K562 (cell line): ENCODE data around the gene ZEB2. TPM values are rescaled to one million over a fixed set of nuclear protein-coding genes. Genes with fewer than 3 reads are reported as not detected.

Source experiments
- ASH1L ChIP-seq: fragments of 450-650 bp; IDR thresholded peaks from 2 replicates; pipeline ENCODE4 v1.6.1; 2018; ENCODE audit warnings: borderline replicate concordance, mild to moderate bottlenecking, low read depth; ENCODE audit not compliant: partially characterized antibody
- CREM ChIP-seq: IDR thresholded peaks from 2 replicates; pipeline ENCODE4 v1.6.1; 2014; ENCODE audit warnings: antibody characterized with exemption, low read depth
- HLTF ChIP-seq: fragments of 450-650 bp; IDR thresholded peaks from 2 replicates; pipeline ENCODE4 v1.6.1; 2016
- NEUROD1 ChIP-seq: fragments of 150-350 bp; IDR thresholded peaks from 2 replicates; pipeline ENCODE4 v1.6.1; 2014; ENCODE audit warnings: borderline replicate concordance, low read length, low read depth; ENCODE audit not compliant: partially characterized antibody
- NFRKB ChIP-seq: fragments of 450-650 bp; IDR thresholded peaks from 2 replicates; pipeline ENCODE4 v1.6.1; 2016; ENCODE audit warnings: low read depth
- NR3C1 ChIP-seq: sonication (generic); formaldehyde crosslinking; IDR thresholded peaks from 2 replicates; pipeline ENCODE4 v1.8.1; 2022; ENCODE audit warnings: missing genetic modification reagents
- PRMT5 ChIP-seq: sonication (generic); formaldehyde crosslinking; IDR thresholded peaks from 2 replicates; pipeline ENCODE4 v1.5.0; 2020; ENCODE audit warnings: missing genetic modification reagents
- SOX6 ChIP-seq: fragments of 450-650 bp; IDR thresholded peaks from 2 replicates; pipeline ENCODE4 v1.6.1; 2014; ENCODE audit warnings: mild to moderate bottlenecking
- TFAP4 ChIP-seq: sonication (generic); formaldehyde crosslinking; IDR thresholded peaks from 2 replicates; pipeline ENCODE4 v1.8.0; 2022; ENCODE audit warnings: missing genetic modification reagents, mild to moderate bottlenecking, moderate library complexity, borderline replicate concordance
- ZC3H4 ChIP-seq: sonication (generic); formaldehyde crosslinking; IDR thresholded peaks from 2 replicates; pipeline ENCODE4 v1.9.0; 2021; ENCODE audit warnings: missing genetic modification reagents, borderline replicate concordance
- ZFP36 ChIP-seq: fragments of 150-350 bp; IDR thresholded peaks from 2 replicates; pipeline ENCODE4 v1.6.1; 2018; ENCODE audit warnings: low read length, low read depth; ENCODE audit not compliant: partially characterized antibody
- ZNF239 ChIP-seq: fragments of 250-450 bp; sonication (Bioruptor Pico); IDR thresholded peaks from 2 replicates; pipeline ENCODE4 v1.4.0; 2020; ENCODE audit warnings: mild to moderate bottlenecking
- ZNF253 ChIP-seq: fragments of 250-450 bp; sonication (Bioruptor Pico); conservative IDR thresholded peaks from 2 replicates; pipeline ENCODE4 v1.6.1; 2021; ENCODE audit warnings: mild to moderate bottlenecking
- ZNF644 ChIP-seq: fragments of 200-800 bp; sonication (Bioruptor generic); IDR thresholded peaks from 2 replicates; pipeline ENCODE4 v1.6.1; 2016; ENCODE audit warnings: low read depth, missing genetic modification characterization, missing compliant biosample characterization
- polyA plus RNA-seq, 8 experiments: library from polyadenylated mRNA; depleted of rRNA in 4 of 8; stranded (reverse) in 5 of 8; unstranded in 3 of 8; fragments of >200 nt; fragmentation: Nextera tagmentation in 2 of 8; fragmentation: Illumina TruSeq in 1 of 8; extraction: Ambion mirVana in 2 of 8; extraction: Trizol in 1 of 8; gene quantifications; 2 replicates each; pipeline versions ENCODE4 v1.2.1 to v1.2.3, GENCODE V29; 2011 to 2014; ENCODE audit warnings: inconsistent platforms in 1 of 8, missing spikeins in 1 of 8
- total RNA-seq, 7 experiments: library from RNA; depleted of rRNA in 6 of 7; stranded (reverse); fragments of >200 nt in 6 of 7; fragmentation: Illumina TruSeq in 2 of 7; extraction: Trizol in 2 of 7; gene quantifications; 2 replicates each; pipeline versions ENCODE4 v1.2.1 to v1.2.3, GENCODE V29; 2011 to 2021; ENCODE audit warnings: low replicate concordance in 1 of 7
- TF ChIP-seq, protein P1 (sequence below): fragments of 200-600 bp; sonication (generic); IDR thresholded peaks from one replicate; pipeline ENCODE4 v1.6.1; 2012; ENCODE audit warnings: mild to moderate bottlenecking, low read depth, low read length, inconsistent platforms
- TF ChIP-seq, protein P2 (sequence below): fragments of 250-450 bp; sonication (Bioruptor Pico); IDR thresholded peaks from 2 replicates; pipeline ENCODE4 v1.8.0; 2022; ENCODE audit warnings: moderate library complexity, mild to moderate bottlenecking, inconsistent platforms

Gene ZEB2
- total and polyA plus RNA-seq, 9 of the 15 experiments (the other 6 are each of a cell fraction or from before 2014, with no cell fraction given): 15.1 to 113 (median 72.3) TPM

DNA sequence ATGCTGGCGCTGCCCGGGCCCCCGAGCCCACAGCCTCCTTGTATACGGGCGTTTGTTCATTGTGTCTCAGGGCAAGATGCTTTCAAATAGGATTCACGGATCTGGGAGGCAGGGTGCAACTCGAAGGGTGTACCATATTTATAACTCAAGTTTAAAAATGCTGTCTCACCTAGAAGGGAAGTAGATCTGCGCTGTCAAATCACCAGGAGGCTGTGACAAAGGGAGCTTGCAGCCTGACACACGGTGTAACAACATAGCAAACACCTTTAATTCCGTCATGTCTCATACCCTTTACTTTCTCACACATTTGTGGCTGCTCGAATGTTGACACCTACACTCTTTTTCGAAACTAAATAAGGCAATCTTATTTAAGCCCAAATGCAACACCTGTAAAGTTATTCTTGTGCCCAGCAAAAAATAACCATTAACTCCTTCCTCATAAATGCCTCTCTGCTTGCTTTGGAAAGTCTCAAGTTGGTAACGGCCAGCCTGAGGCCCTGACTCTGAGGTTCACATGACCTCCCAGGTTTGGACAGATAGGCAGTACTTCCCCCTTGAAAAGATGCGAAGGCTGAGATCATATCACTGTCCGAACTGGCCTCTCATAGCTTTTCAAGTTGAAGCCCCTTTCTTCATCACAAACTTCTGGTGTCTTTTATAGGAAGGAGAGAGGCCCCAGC is 11.6 kb downstream of the ZEB2 start (continued):
- TF ChIP-seq, protein P1, sequence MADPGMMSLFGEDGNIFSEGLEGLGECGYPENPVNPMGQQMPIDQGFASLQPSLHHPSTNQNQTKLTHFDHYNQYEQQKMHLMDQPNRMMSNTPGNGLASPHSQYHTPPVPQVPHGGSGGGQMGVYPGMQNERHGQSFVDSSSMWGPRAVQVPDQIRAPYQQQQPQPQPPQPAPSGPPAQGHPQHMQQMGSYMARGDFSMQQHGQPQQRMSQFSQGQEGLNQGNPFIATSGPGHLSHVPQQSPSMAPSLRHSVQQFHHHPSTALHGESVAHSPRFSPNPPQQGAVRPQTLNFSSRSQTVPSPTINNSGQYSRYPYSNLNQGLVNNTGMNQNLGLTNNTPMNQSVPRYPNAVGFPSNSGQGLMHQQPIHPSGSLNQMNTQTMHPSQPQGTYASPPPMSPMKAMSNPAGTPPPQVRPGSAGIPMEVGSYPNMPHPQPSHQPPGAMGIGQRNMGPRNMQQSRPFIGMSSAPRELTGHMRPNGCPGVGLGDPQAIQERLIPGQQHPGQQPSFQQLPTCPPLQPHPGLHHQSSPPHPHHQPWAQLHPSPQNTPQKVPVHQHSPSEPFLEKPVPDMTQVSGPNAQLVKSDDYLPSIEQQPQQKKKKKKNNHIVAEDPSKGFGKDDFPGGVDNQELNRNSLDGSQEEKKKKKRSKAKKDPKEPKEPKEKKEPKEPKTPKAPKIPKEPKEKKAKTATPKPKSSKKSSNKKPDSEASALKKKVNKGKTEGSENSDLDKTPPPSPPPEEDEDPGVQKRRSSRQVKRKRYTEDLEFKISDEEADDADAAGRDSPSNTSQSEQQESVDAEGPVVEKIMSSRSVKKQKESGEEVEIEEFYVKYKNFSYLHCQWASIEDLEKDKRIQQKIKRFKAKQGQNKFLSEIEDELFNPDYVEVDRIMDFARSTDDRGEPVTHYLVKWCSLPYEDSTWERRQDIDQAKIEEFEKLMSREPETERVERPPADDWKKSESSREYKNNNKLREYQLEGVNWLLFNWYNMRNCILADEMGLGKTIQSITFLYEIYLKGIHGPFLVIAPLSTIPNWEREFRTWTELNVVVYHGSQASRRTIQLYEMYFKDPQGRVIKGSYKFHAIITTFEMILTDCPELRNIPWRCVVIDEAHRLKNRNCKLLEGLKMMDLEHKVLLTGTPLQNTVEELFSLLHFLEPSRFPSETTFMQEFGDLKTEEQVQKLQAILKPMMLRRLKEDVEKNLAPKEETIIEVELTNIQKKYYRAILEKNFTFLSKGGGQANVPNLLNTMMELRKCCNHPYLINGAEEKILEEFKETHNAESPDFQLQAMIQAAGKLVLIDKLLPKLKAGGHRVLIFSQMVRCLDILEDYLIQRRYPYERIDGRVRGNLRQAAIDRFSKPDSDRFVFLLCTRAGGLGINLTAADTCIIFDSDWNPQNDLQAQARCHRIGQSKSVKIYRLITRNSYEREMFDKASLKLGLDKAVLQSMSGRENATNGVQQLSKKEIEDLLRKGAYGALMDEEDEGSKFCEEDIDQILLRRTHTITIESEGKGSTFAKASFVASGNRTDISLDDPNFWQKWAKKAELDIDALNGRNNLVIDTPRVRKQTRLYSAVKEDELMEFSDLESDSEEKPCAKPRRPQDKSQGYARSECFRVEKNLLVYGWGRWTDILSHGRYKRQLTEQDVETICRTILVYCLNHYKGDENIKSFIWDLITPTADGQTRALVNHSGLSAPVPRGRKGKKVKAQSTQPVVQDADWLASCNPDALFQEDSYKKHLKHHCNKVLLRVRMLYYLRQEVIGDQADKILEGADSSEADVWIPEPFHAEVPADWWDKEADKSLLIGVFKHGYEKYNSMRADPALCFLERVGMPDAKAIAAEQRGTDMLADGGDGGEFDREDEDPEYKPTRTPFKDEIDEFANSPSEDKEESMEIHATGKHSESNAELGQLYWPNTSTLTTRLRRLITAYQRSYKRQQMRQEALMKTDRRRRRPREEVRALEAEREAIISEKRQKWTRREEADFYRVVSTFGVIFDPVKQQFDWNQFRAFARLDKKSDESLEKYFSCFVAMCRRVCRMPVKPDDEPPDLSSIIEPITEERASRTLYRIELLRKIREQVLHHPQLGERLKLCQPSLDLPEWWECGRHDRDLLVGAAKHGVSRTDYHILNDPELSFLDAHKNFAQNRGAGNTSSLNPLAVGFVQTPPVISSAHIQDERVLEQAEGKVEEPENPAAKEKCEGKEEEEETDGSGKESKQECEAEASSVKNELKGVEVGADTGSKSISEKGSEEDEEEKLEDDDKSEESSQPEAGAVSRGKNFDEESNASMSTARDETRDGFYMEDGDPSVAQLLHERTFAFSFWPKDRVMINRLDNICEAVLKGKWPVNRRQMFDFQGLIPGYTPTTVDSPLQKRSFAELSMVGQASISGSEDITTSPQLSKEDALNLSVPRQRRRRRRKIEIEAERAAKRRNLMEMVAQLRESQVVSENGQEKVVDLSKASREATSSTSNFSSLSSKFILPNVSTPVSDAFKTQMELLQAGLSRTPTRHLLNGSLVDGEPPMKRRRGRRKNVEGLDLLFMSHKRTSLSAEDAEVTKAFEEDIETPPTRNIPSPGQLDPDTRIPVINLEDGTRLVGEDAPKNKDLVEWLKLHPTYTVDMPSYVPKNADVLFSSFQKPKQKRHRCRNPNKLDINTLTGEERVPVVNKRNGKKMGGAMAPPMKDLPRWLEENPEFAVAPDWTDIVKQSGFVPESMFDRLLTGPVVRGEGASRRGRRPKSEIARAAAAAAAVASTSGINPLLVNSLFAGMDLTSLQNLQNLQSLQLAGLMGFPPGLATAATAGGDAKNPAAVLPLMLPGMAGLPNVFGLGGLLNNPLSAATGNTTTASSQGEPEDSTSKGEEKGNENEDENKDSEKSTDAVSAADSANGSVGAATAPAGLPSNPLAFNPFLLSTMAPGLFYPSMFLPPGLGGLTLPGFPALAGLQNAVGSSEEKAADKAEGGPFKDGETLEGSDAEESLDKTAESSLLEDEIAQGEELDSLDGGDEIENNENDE: no peak
- TF ChIP-seq NFRKB (no peak), NR3C1 (CRISPR knock-in tag) (no peak), HLTF (no peak), ZFP36 (no peak), SOX6 (no peak; the same call in 1 of the 2 replicates), TFAP4 (CRISPR knock-in tag) (no peak), ZNF239 (CRISPR knock-in tag) (no peak), CREM (0 out of 2 replicates have a peak, but pooled peaks have one; percentile 28), NEUROD1 (no peak), ZNF253 (CRISPR knock-in tag) (no peak), ZNF644 (no peak), PRMT5 (CRISPR knock-in tag) (no peak), ASH1L (no peak), ZC3H4 (CRISPR knock-in tag) (no peak)
- TF ChIP-seq, protein P2, sequence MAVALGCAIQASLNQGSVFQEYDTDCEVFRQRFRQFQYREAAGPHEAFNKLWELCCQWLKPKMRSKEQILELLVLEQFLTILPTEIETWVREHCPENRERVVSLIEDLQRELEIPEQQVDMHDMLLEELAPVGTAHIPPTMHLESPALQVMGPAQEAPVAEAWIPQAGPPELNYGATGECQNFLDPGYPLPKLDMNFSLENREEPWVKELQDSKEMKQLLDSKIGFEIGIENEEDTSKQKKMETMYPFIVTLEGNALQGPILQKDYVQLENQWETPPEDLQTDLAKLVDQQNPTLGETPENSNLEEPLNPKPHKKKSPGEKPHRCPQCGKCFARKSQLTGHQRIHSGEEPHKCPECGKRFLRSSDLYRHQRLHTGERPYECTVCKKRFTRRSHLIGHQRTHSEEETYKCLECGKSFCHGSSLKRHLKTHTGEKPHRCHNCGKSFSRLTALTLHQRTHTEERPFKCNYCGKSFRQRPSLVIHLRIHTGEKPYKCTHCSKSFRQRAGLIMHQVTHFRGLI (CRISPR knock-in tag): no peak
